ENCODE results near the gene PRSS50.
"Not testable (repeated sequence)": the region's sequence is repeated elsewhere in the genome, so short reads cannot be mapped to it uniquely, and the experiment has no call there.

PRSS50 gene, protein sequence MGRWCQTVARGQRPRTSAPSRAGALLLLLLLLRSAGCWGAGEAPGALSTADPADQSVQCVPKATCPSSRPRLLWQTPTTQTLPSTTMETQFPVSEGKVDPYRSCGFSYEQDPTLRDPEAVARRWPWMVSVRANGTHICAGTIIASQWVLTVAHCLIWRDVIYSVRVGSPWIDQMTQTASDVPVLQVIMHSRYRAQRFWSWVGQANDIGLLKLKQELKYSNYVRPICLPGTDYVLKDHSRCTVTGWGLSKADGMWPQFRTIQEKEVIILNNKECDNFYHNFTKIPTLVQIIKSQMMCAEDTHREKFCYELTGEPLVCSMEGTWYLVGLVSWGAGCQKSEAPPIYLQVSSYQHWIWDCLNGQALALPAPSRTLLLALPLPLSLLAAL

DNA sequence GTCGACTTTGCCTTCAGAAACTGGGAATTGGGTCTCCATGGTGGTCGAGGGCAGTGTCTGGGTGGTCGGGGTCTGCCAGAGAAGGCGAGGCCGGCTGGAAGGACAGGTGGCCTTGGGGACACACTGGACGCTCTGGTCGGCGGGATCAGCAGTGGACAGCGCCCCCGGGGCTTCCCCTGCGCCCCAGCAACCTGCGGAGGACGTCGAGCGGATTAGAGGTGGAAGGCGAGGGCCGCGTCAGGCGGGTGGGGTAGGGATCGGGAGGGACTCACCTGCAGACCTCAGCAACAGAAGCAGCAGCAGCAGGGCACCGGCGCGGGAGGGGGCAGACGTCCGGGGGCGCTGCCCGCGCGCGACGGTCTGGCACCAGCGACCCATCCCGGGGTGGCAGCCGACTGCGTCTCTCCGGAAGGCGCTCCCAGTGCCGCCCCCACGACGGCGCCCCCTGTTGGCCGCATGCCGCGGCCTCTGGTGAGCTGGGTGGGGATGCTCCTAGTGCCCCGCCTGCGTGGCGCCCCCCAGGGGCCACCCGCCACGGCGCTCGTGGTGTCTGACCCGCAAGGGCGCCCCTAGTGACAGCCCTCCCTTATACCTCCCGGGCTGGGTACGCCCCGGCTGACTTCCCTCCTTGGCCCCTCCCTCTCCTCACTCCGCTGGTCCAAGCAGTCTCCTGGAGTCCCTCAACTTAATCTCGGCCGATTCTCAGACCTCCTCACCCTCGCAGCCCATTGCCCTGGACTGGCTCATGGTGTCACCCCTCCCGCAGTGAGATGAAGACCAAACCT is at the start of gene PRSS50:
PRSS50 (minus strand) TSS at position 423 of the 785 bp plus-strand sequence; CDS start at position 378, 45 bp downstream.
- no peak within 1 kb of the TSS for H3K4me3 ChIP-seq (ENCODE audit: low read depth, low read length)
- TF ChIP-seq, protein P1, sequence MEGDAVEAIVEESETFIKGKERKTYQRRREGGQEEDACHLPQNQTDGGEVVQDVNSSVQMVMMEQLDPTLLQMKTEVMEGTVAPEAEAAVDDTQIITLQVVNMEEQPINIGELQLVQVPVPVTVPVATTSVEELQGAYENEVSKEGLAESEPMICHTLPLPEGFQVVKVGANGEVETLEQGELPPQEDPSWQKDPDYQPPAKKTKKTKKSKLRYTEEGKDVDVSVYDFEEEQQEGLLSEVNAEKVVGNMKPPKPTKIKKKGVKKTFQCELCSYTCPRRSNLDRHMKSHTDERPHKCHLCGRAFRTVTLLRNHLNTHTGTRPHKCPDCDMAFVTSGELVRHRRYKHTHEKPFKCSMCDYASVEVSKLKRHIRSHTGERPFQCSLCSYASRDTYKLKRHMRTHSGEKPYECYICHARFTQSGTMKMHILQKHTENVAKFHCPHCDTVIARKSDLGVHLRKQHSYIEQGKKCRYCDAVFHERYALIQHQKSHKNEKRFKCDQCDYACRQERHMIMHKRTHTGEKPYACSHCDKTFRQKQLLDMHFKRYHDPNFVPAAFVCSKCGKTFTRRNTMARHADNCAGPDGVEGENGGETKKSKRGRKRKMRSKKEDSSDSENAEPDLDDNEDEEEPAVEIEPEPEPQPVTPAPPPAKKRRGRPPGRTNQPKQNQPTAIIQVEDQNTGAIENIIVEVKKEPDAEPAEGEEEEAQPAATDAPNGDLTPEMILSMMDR (IDR thresholded peaks at IDR 0.05; ENCODE audit: control insufficient read depth, extremely low read depth, insufficient read depth): peak; percentile 26; the same call in 1 of the 2 replicates
- no peak for DNase-seq (ENCODE audit: low read depth)

GRCh38 chr3:46764206-46764605 is 46.5 kb upstream of the PRSS50 start:
- no peak for DNase-seq (ENCODE audit: low read depth)
- TF ChIP-seq, protein P1 (IDR thresholded peaks at IDR 0.05; ENCODE audit: control insufficient read depth, extremely low read depth, insufficient read depth): no peak
- H3K4me3 ChIP-seq (ENCODE audit: low read depth, low read length): no peak overlapping the region

DNA sequence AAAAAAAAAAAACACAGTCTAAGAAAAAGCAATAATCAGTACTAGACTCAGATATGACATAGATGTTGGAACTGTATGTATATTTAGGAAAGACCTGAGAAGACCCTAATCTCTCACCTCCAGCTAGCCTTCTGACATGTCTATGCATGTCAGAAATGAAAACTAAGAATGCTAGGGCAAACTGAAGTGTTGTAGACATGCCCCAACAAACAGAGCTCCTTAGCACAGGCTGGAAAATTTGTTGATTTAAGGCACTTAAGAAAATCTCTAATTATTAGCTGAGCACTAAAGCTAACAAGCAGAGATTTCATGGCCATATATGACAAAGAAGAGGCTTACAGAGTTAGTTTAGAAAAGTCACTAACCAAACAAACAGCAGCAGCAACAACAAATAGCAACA is 45.5 kb upstream of the PRSS50 start:
- DNase-seq (ENCODE audit: low read depth): no peak
- TF ChIP-seq, protein P1 (IDR thresholded peaks at IDR 0.05; ENCODE audit: control insufficient read depth, extremely low read depth, insufficient read depth): no peak
- H3K4me3 ChIP-seq (ENCODE audit: low read depth, low read length): no peak overlapping the region

- no peak overlapping the region for H3K4me3 ChIP-seq (ENCODE audit: low read depth, low read length)
- TF ChIP-seq, protein P1 (IDR thresholded peaks at IDR 0.05; ENCODE audit: control insufficient read depth, extremely low read depth, insufficient read depth): no peak
- DNase-seq (ENCODE audit: low read depth): no peak
Measured at GRCh38 chr3:46759239-46760167, 41.8 kb upstream of the PRSS50 start.

- TF ChIP-seq, protein P1 (IDR thresholded peaks at IDR 0.05; ENCODE audit: control insufficient read depth, extremely low read depth, insufficient read depth): peak; percentile 10; the same call in 1 of the 2 replicates
- no peak for DNase-seq (ENCODE audit: low read depth)
- no peak overlapping the region for H3K4me3 ChIP-seq (ENCODE audit: low read depth, low read length)
Measured at GRCh38 chr3:46756642-46757041, 39.0 kb upstream of the PRSS50 start.

DNA sequence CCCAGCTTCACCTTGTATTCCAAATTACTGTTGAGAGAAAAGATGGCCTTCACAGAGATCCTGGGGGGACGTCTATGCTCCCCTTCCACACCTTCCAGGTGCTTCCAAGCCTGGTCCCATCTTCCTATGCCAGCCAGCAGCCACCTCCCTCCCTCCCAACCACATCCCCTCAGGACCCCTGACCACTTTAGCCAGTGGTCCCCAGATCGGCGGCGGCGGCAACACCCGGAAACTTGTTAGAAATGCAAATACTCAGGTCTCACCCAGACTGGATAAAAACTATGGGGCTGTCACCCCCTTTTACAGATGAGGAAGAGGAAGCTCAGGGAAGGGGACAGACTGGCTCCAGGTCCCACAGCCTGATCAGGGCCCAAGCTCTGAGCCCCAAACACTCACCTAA is 38.0 kb upstream of the PRSS50 start:
- TF ChIP-seq, protein P1 (IDR thresholded peaks at IDR 0.05; ENCODE audit: control insufficient read depth, extremely low read depth, insufficient read depth): no peak

DNA sequence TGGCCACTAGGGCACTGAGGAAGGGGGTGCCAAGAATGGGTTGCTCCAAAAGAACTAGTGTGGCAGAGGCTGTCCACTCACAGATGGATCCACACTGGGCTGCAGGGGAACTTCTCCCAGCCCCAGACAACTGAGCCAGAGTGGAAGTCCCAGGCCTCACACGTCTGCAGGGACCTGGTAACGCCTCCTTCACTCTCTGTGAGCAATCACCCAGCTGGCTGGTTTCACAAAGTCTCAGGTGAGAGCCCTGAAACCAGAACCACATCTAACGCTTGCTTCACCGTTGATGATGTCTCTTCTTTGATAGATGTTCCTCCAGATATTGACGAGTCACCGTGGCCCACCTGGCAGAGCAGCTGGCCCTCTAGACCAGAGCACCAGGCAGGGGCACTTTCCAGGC is 35.5 kb upstream of the PRSS50 start:
- not testable (repeated sequence) for DNase-seq (ENCODE audit: low read depth); H3K4me3 ChIP-seq (ENCODE audit: low read depth, low read length)

More for the DNA sequence above, 38.0 kb upstream of the PRSS50 start:
- no peak for DNase-seq (ENCODE audit: low read depth)
- no peak overlapping the region for H3K4me3 ChIP-seq (ENCODE audit: low read depth, low read length)
